HCT116 (cell line): ENCODE measurements around the gene IP6K3. TPM values are rescaled to one million over a fixed set of nuclear protein-coding genes. Genes with fewer than 3 reads are reported as not detected.

Experiments
- ATAC-seq: fragments of 200-7000 bp; cut with Tn5 transposase; 2 replicates; pipeline ENCODE4 v1.9.1; 2020; ENCODE audit warnings: mild to moderate bottlenecking, moderate library complexity
- BruUV-seq: library from RNA; stranded (reverse); fragments of 400-500 nt; replicated peaks from 2 replicates; lab custom pipeline; 2021; lab: Mats Ljungman, UMichigan
- CTCF ChIA-PET: fragments of 300-600 bp; sonication (Branson Sonifier 250); formaldehyde crosslinking; loops from one replicate; lab custom pipeline; 2021; ENCODE audit warnings: antibody characterized with exemption; lab: Charles Lee
- POLR2A ChIA-PET: fragments of 300-600, 350-600 bp; sonication (Branson Sonifier 250); formaldehyde crosslinking; loops from one replicate; lab custom pipeline; 2021; ENCODE audit warnings: antibody characterized with exemption; lab: Charles Lee
- RAD21 ChIA-PET, 2 experiments: fragments of 300-600 bp; sonication (Branson Sonifier 250); formaldehyde crosslinking; loops; one replicate each; lab custom pipeline; 2023; ENCODE audit warnings: low total read pairs in 2 of 2; ENCODE audit not compliant: uncharacterized antibody in 2 of 2, unreplicated experiment in 2 of 2, low non-redundant PET in 1 of 2; lab: Charles Lee
- DNase-seq: peaks from one replicate; pipeline ENCODE4 v3.0.0-alpha.2; 2010; ENCODE audit warnings: low read depth, low spot score
- H2AFZ ChIP-seq: fragments of 200-600 bp; shearing (Covaris generic), sonication (generic); 2 replicates; pipeline ENCODE4 v1.6.1; 2017; ENCODE audit warnings: low read depth, mixed run types, mixed read lengths, antibody characterized with exemption, low read length; ENCODE audit not compliant: poor library complexity, severe bottlenecking
- H3K27ac ChIP-seq: 2 replicates; pipeline ENCODE4 v1.5.1; 2012; ENCODE audit warnings: low read depth, low read length
- H3K27me3 ChIP-seq: fragments of 200-600 bp; sonication (generic); 2 replicates; pipeline ENCODE4 v1.6.1; 2016; ENCODE audit warnings: mixed run types, low read length, mixed read lengths; ENCODE audit not compliant: insufficient read depth
- H3K36me3 ChIP-seq, 2 experiments: fragments of 200-500 bp in 1 of 2; fragments of 200-600 bp in 1 of 2; sonication (Bioruptor generic) in 1 of 2; sonication (generic) in 1 of 2; 2 replicates each; pipeline versions ENCODE4 v1.5.1 to v1.6.1; 2014 to 2016; ENCODE audit warnings: low read length in 2 of 2, inconsistent platforms in 1 of 2, mixed read lengths in 1 of 2, mixed run types in 1 of 2; ENCODE audit not compliant: insufficient read depth in 2 of 2, control insufficient read depth in 1 of 2
- H3K4me1 ChIP-seq, 2 experiments: fragments of 200-600 bp in 1 of 2; sonication (generic) in 1 of 2; 2 replicates each; pipeline versions ENCODE4 v1.5.1 to v1.6.1; 2012 to 2017; ENCODE audit warnings: low read length in 2 of 2, inconsistent platforms in 1 of 2, mild to moderate bottlenecking in 1 of 2, mixed read lengths in 1 of 2, mixed run types in 1 of 2, moderate library complexity in 1 of 2; ENCODE audit not compliant: insufficient read depth in 2 of 2, control insufficient read depth in 1 of 2
- H3K4me2 ChIP-seq: fragments of 200-600 bp; sonication (generic); 2 replicates; pipeline ENCODE4 v1.6.1; 2017; ENCODE audit warnings: mixed run types, low read length, mixed read lengths
- H3K4me3 ChIP-seq, 2 experiments: fragments of 200-600 bp in 1 of 2; sonication (generic) in 1 of 2; replicated peaks in 1 of 2; 2 replicates each; pipeline ENCODE4 v1.5.1; 2011 to 2016; ENCODE audit warnings: low read length in 2 of 2, control low read depth in 1 of 2, low read depth in 1 of 2, mild to moderate bottlenecking in 1 of 2, mixed read lengths in 1 of 2, mixed run types in 1 of 2
- H3K79me2 ChIP-seq: fragments of 200-600 bp; sonication (generic); 2 replicates; pipeline ENCODE4 v1.6.1; 2017; ENCODE audit warnings: mild to moderate bottlenecking, mixed run types, low read length, moderate library complexity, mixed read lengths; ENCODE audit not compliant: insufficient read depth
- H3K9ac ChIP-seq: fragments of 200-600 bp; sonication (generic); 2 replicates; pipeline ENCODE4 v1.6.1; 2016; ENCODE audit warnings: low read length, mixed read lengths
- H3K9me2 ChIP-seq: fragments of 200-600 bp; sonication (generic), shearing (Covaris generic); 2 replicates; pipeline ENCODE4 v1.6.1; 2017; ENCODE audit warnings: mixed run types, mild to moderate bottlenecking, moderate library complexity; ENCODE audit not compliant: insufficient read depth
- H3K9me3 ChIP-seq, 2 experiments: fragments of 200-500 bp in 1 of 2; fragments of 200-600 bp in 1 of 2; sonication (Bioruptor generic) in 1 of 2; sonication (generic) in 1 of 2; 2 replicates each; pipeline ENCODE4 v1.6.1; 2014 to 2017; ENCODE audit warnings: low read length in 2 of 2, mixed read lengths in 2 of 2, inconsistent platforms in 1 of 2, low read depth in 1 of 2, mild to moderate bottlenecking in 1 of 2, mixed run types in 1 of 2, moderate library complexity in 1 of 2; ENCODE audit not compliant: control insufficient read depth in 1 of 2, insufficient read depth in 1 of 2
- H4K20me1 ChIP-seq: fragments of 200-600 bp; sonication (generic), shearing (Covaris generic); 2 replicates; pipeline ENCODE4 v1.6.1; 2017; ENCODE audit warnings: mixed run types, mild to moderate bottlenecking, moderate library complexity; ENCODE audit not compliant: insufficient read depth
- ATF3 ChIP-seq: IDR thresholded peaks from 2 replicates; pipeline ENCODE4 v1.6.1; 2012
- CEBPB ChIP-seq: IDR thresholded peaks from 2 replicates; pipeline ENCODE4 v1.6.1; 2012; ENCODE audit warnings: low read depth
- ELF1 ChIP-seq: IDR thresholded peaks from 2 replicates; pipeline ENCODE4 v1.6.1; 2012; ENCODE audit warnings: low read depth, borderline replicate concordance
- EZH2 ChIP-seq: fragments of 200-600 bp; sonication (generic); IDR thresholded peaks from 2 replicates; pipeline ENCODE4 v1.6.1; 2017; ENCODE audit warnings: antibody characterized with exemption, mixed run types
- JUND ChIP-seq: IDR thresholded peaks from 2 replicates; pipeline ENCODE4 v1.6.1; 2012
- MAX ChIP-seq: IDR thresholded peaks from 2 replicates; pipeline ENCODE4 v1.6.1; 2012
- REST ChIP-seq: IDR thresholded peaks from 2 replicates; pipeline ENCODE4 v1.6.1; 2012; ENCODE audit warnings: low read depth
- SRF ChIP-seq: IDR thresholded peaks from 2 replicates; pipeline ENCODE4 v1.6.1; 2012; ENCODE audit warnings: low read depth
- TCF7L2 ChIP-seq: IDR thresholded peaks from 2 replicates; pipeline ENCODE4 v1.7.0; 2011; ENCODE audit warnings: borderline replicate concordance, inconsistent platforms; ENCODE audit not compliant: insufficient read depth, insufficient read length; ENCODE audit errors: extremely low read depth
- YY1 ChIP-seq: IDR thresholded peaks from 2 replicates; pipeline ENCODE4 v1.6.1; 2011; ENCODE audit warnings: low read length, low read depth, moderate library complexity, mild to moderate bottlenecking; ENCODE audit not compliant: insufficient replicate concordance; ENCODE audit errors: extremely low read depth
- ZBTB33 ChIP-seq: IDR thresholded peaks from 2 replicates; pipeline ENCODE4 v1.6.1; 2011; ENCODE audit warnings: mild to moderate bottlenecking, low read length, moderate library complexity; ENCODE audit not compliant: insufficient replicate concordance; ENCODE audit errors: extremely low read depth
- intact Hi-C: fragments of 100-400 bp; cut with micrococcal nuclease; formaldehyde crosslinking; loops from 2 replicates; pipeline ENCODE4 v1.10.0; 2022
- total RNA-seq: library from RNA; stranded (reverse); gene quantifications from one replicate; pipeline ENCODE4 v1.2.1, GENCODE V29; 2021; ENCODE audit not compliant: unreplicated experiment

Gene IP6K3
- total RNA-seq, 1 experiment from 2014 or later: not detected

- BruUV-seq: no TSS peak
- no peaks in the 10 kb centered on the region for H4K20me1 ChIP-seq
- no peaks in the 10 kb centered on the region for H3K36me3 ChIP-seq
- no peak overlapping the region for H3K4me3 ChIP-seq
- H3K4me1 ChIP-seq: peaks cover 0 to 10% of the 10 kb centered on the region in 2 experiments; a peak in 2 of 4 replicates
- H3K9me3 ChIP-seq: no peaks in the 10 kb centered on the region
- H3K9ac ChIP-seq: no peak overlapping the region
- RAD21 ChIA-PET: no interaction called here
- intact Hi-C loops: no loop called here
- H3K9me2 ChIP-seq: no peaks in the 10 kb centered on the region
- no peak overlapping the region for H2AFZ ChIP-seq
- H3K27ac ChIP-seq: no peak overlapping the region
- CTCF ChIA-PET: no interaction called here
- H3K27me3 ChIP-seq: peaks cover 4% of the 10 kb centered on the region; the same call in 1 of the 2 replicates
- DNase-seq: no peak
- TF ChIP-seq SRF: no peak
- TF ChIP-seq ZBTB33: no peak
- TF ChIP-seq REST: no peak
- no peak for TF ChIP-seq CEBPB
- no peak for TF ChIP-seq JUND
- no peak for TF ChIP-seq TCF7L2
- TF ChIP-seq ELF1: no peak
- no peak for TF ChIP-seq ATF3
- no peak for TF ChIP-seq MAX
- no peak for TF ChIP-seq YY1
- no peak for TF ChIP-seq EZH2
- TF ChIP-seq, all 23 proteins: peak for 0
- Histone ChIP-seq H3K79me2 (no peaks in the 10 kb centered on the region), H3K4me2 (no peak overlapping the region)
- POLR2A ChIA-PET: no interaction called here
- ATAC-seq: no peak
Observed at GRCh38 chr6:33729059-33729458, 17.6 kb downstream of the IP6K3 start.
